HEK293T (cell line): ENCODE measurements around the gene CNIH3.

Source experiments
- BHLHE40 ChIP-seq: fragments of 450-650 bp; IDR thresholded peaks from 2 replicates; pipeline ENCODE4 v1.6.1; 2016; ENCODE audit warnings: mild to moderate bottlenecking, moderate library complexity, borderline replicate concordance
- CTBP1 ChIP-seq: fragments of 450-650 bp; IDR thresholded peaks from 2 replicates; pipeline ENCODE4 v1.6.1; 2016; ENCODE audit warnings: borderline replicate concordance
- ELF4 ChIP-seq: fragments of 450-650 bp; IDR thresholded peaks from 2 replicates; pipeline ENCODE4 v1.6.1; 2017; ENCODE audit warnings: antibody characterized with exemption
- FOXK2 ChIP-seq: fragments of 450-650 bp; IDR thresholded peaks from 2 replicates; pipeline ENCODE4 v1.6.1; 2016; ENCODE audit warnings: mild to moderate bottlenecking
- FOXM1 ChIP-seq: fragments of 450-650 bp; IDR thresholded peaks from 2 replicates; pipeline ENCODE4 v1.6.1; 2017; ENCODE audit warnings: mild to moderate bottlenecking, borderline replicate concordance
- HDGF ChIP-seq: fragments of 450-650 bp; IDR thresholded peaks from 2 replicates; pipeline ENCODE4 v1.6.1; 2017; ENCODE audit warnings: antibody characterized with exemption, borderline replicate concordance
- LEF1 ChIP-seq: fragments of 450-650 bp; IDR thresholded peaks from 2 replicates; pipeline ENCODE4 v1.6.1; 2017; ENCODE audit warnings: mild to moderate bottlenecking, borderline replicate concordance
- NFRKB ChIP-seq: fragments of 450-650 bp; IDR thresholded peaks from 2 replicates; pipeline ENCODE4 v1.6.1; 2016; ENCODE audit warnings: mild to moderate bottlenecking, moderate library complexity
- PKNOX1 ChIP-seq: fragments of 450-650 bp; IDR thresholded peaks from 2 replicates; pipeline ENCODE4 v1.6.1; 2016
- SP1 ChIP-seq: fragments of 450-650 bp; IDR thresholded peaks from 2 replicates; pipeline ENCODE4 v1.6.1; 2017
- SUZ12 ChIP-seq: fragments of 450-650 bp; IDR thresholded peaks from 2 replicates; pipeline ENCODE4 v1.6.1; 2016; ENCODE audit warnings: mild to moderate bottlenecking
- TARDBP ChIP-seq: fragments of 450-650 bp; IDR thresholded peaks from 2 replicates; pipeline ENCODE4 v1.6.1; 2016
- ZNF384 ChIP-seq: fragments of 450-650 bp; IDR thresholded peaks from 2 replicates; pipeline ENCODE4 v1.6.1; 2016

DNA sequence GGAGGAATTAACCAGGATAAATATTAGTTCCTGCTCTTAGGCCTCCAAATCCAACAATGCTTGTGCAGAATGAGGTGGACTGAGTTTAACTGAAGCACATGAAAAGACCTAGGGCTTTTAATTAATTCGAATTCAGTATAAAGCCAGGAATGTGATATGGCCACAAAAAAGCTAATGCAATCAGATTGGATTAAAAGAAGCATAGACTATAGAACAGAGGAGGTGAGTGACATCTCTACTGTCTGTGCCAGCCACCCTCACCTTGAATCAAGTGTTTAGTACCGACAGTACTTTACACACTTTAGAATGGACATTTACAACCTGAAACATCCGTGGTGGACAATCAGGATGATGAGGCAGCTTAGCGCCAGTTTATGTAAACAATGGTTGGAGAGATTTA, 62.1 kb downstream of the CNIH3 start:
- TF ChIP-seq NFRKB: no peak
- TF ChIP-seq FOXM1: no peak
- no peak for TF ChIP-seq SP1
- no peak for TF ChIP-seq LEF1
- no peak for TF ChIP-seq ZNF384
- TF ChIP-seq HDGF: no peak
- no peak for TF ChIP-seq PKNOX1
- TF ChIP-seq CTBP1: no peak
- no peak for TF ChIP-seq FOXK2
- no peak for TF ChIP-seq BHLHE40
- TF ChIP-seq SUZ12: no peak
- no peak for TF ChIP-seq TARDBP
- TF ChIP-seq ELF4: no peak
